ENCODE results near the gene EHD4.

EHD4 gene

DNA sequence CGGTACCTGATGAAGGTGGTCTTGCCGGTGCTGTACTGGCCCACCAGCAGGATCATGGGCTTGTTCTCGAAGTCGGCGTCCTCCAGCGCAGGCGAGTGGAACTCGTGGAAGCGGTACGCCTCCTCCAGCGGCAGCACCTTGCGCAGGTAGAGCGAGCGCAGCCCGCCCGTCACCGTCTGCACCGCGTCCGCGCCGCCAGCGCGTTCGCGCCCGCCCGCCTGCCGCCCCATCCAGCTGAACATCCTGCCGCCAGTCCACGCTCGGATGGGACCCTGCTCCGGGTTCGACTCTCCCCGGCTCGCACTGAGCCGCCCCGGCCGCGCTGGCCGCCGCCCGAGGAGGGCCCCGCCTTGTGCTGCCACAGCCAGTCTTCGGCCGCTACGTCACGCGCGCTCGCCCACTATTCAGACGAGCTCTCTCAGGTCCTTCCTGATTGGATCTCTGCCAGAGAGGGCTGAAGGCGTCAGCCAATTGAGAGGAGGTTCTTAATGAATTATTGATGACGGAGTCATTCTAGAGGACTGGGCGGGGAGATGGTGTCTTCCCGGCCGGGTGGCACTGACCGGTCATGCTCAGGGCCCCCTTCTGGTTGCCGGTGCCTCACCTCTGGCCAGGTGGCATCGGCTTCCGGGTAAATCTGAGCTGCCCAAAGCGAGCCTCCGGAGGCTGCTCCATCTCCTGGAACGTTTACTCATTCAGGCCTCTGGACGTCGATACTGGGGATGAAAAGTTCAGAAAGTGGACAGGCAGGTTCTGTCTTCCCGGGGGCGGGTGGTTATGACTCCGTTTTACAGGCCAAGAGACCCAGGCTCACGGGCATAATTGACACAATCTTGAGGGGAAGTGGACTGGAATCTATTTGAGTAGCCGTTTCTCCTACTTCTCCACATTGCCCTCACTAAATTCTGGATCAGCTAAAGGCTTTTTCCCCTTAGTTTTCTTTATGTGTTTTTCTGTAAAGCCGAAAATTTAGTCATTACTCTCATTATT, at the start of gene EHD4:
TSS of gene EHD4 (minus strand) at position 305 of the 990 bp plus-strand sequence. CDS start at position 242, 63 bp downstream.
- FAIRE-seq, result peak; percentile 89

DNA sequence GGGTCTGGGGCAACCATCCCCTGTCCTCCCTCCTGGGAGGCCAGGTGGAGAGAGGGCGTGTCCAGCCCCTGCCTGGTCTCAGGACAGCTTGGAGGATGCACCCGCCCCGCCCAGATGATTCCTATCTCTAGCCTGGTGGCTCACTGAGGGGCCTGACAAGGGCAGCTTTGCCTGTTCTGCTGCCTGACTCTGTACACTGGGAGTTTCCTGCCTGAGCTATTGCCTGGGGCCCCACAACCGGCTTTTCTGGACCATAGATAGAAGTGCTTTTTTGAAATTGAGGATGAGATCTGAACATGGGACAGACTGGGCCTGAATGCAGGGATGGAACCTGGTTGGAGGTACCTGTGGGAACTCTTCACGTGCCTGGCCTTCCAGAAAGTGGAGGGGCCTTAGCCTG, 49.2 kb upstream of the EHD4 start:
- FAIRE-seq, result no peak

DNA sequence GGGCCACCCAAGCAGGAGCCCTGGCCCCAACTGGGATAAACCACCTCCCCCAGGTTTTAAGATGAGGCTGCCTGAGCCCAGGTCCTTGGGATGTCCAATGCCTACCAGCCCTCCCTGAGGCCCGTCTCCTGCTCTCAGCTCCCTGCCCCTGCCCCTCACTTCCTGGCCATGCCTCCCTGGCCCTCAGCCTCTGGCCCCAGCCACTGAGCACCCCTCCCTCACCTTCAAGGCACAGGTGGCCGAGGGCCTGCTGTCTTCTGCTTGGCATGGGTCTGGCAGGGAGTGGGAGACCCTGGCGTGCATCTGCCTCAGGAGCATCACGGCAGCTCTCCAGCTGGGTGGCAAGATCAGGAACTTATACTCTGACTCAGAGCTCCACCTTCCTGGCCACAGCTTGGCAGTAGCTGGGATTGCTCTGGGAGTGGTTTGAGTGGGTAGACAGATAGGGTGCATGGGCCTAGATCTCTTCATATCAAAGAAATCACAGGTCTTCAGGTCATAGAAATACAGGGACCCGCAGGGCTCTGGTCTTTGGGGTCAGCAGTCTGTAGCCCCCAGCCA, 48.4 kb upstream of the EHD4 start, which contains the start of gene PLA2G4E:
TSS of gene PLA2G4E (minus strand) at position 330 of the 561 bp plus-strand sequence. CDS start at position 318, 12 bp downstream.
- no peak for FAIRE-seq

DNA sequence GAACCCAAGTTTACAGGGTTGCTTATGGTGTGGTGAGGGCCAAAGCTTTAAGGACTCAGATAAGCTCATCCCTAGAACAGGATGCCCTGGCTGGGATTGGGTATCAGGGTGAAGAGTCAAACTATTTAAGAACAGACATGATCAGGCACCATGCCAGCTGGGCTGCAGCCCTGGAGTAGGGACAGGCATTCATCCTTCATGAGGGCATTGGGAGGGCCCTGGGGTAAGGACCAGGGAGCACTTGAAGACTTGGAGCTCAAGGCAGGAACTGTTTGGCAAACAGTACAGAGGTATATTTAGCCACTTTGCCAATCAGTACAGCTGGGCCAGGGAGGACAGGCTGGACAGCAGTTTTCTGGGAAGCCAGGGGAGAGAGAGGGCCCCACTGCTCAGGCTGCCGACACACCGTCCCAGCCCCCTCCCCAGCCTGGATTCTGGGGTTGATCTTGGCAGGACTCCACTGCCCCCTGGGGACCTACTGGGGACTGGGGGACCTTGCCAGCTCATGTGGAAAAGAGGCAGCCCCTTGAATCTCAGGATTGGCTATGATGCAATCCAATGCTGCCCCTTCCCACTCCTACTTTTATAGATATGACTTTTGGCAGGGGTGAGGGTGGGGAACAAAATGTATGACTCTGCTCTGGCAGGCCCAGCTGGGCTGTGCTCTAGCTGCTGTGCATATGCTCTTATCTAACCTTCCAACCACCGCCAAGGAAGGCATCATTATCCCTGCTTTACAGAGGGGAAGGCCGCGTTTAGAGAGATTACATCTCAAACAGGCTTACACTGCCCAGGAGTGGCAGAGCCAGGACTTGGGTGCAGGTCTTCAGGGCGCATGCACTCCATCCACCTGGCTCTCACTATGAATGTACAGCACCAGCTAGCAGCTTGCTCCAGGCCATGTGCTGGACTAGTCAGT, 46.2 kb upstream of the EHD4 start:
- FAIRE-seq, result no peak

DNA sequence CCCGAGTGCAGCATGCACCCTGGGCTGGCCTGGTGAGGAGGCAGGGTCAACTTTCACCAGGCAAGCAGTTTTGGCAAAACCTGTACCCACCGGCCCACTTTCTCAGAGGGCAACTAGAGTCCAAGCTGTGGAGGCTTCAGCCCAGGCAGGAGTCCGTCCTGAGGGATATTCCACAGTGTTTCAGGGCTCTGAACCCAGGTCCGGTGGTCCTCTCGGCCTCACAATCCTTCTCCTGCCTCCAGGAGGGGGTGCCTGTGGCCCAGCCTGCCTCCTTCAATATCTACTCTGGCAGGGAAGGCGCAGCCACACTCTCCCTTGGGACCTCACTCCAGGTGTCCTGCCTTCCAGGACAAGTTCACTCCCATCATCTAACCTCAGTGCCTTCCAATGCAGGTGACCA, 44.6 kb upstream of the EHD4 start:
- FAIRE-seq, result no peak

GRCh38 chr15:42014406-42014805, 42.0 kb upstream of the EHD4 start:
- FAIRE-seq, result no peak

GRCh38 chr15:42012928-42013482, 40.6 kb upstream of the EHD4 start:
- FAIRE-seq, result no peak

DNA sequence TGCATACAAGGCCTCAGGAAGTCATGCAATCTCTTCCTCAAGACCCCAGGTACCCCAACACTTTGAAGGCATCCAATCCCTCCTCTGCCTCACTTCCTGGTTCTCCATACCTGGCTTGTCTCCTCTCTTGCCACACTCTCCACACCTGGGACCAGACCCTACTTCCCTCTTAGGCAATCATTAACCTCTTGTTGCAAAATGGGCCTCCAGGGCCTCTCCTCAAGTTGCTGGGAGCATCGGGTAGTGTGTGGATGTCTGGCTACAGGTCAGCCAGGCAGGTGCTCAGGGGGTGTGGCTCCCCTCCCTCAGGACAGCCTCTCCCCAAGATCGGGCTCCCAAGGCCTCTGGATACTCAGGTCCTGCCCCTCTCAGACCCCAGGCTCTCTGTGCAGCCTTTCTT, 39.9 kb upstream of the EHD4 start:
- FAIRE-seq, result no peak

DNA sequence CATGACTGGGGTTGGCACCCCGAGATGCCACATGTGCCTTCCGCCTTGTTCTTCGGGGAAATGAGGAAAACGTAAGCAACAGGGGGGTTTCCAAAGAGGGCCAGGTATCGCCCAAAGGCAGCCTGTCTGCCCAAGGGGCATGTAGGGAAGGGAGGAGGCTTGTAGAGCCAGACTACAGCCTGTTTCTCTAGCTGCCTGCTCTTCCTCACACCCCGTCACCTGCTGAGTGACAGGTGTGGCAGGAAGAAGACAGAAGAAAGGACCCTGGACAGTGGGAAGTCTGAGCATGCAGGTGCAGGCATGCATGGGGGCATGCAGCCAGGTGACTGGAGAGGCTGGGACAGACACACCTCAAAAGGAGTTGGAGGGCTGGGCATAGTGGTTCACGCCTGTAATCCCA, 38.7 kb upstream of the EHD4 start:
- FAIRE-seq, result no peak

- no peak for FAIRE-seq
Observed at GRCh38 chr15:42010434-42010833, 38.1 kb upstream of the EHD4 start.

- FAIRE-seq, result no peak
Observed at GRCh38 chr15:42009474-42009873, 37.1 kb upstream of the EHD4 start.

DNA sequence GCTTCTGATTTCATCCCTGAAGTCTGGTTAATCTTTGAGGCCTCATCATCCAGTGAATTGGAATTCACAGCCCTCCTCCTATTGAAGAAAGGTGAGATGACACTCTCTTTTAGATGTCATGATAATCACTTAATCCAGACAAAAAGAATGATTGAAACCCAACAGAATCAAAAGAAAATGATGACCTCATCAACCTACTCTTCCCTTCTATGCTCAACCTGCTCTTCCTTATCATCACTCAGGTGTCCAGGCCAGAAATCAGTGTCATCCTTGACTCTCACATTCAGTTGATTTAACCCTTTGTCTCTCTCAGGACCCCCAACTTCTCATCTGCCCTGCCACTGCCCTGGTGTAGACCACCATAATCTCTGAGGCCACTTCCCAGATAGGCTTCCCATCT, 36.7 kb upstream of the EHD4 start:
- FAIRE-seq, result no peak

- FAIRE-seq, result no peak
Observed at GRCh38 chr15:42007386-42007785, 35.0 kb upstream of the EHD4 start.

- FAIRE-seq, result no peak
Observed at GRCh38 chr15:42002333-42002732, 30.0 kb upstream of the EHD4 start.

- no peak for FAIRE-seq
Observed at GRCh38 chr15:42001236-42001635, 28.9 kb upstream of the EHD4 start.

DNA sequence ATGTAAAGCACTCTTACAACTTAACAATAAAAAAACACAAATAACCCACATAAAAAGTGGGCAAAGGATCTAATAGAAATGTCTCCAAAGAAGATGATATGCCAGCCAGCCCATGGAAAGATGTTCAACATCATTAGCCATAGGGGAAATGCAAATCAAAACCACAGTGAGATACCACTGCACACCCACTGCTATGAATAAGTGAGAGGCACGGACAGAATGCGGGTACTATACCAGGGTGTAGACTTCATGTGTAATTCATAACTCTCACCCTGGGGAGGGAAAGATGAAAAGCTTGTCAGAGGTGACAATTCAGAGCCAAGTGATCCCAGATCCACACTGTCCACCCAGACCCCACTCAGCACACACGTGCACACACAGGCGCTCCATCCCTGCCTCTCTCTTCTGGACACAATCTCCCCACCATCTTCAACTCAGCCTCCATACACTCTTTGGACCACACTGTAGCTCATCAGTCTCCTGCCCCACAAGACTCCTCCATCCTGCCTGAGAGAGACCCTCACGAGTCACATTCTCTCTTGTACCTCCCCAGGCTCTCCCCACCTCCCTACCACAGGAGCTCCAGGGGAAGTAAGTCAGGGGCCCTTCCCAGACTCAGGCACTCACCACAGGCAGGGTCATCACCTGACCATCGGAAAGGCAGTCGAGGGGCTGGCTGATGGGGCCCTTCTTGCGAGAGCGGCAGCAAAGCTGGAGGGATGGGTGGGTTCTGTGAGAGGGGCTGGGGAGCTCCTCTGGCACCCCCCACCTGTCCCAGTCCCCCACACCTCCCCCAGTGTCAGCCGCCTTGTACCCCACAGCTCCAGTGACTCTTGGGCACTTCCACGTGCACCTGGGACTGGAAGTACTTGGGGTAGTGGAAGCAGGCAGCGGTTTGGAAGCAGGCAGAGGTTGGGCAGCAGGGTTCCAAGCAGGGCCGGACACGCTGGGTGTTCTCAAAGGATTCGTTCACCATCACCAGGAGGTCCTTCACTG, 27.2 kb upstream of the EHD4 start:
- FAIRE-seq, result no peak

GRCh38 chr15:41997845-41998244, 25.5 kb upstream of the EHD4 start:
- FAIRE-seq, result no peak

- FAIRE-seq, result no peak
Observed at GRCh38 chr15:41996921-41997592, 24.7 kb upstream of the EHD4 start.

GRCh38 chr15:41996376-41996775, 24.0 kb upstream of the EHD4 start:
- FAIRE-seq, result no peak

GRCh38 chr15:41995476-41995855, 23.1 kb upstream of the EHD4 start:
- FAIRE-seq, result no peak

All from TTC549 (cell line).